Prostate gland (tissue), 2 donors: ENCODE results near the gene OR13J1.

Experiments
- POLR2A ChIP-seq: fragments of 450-650 bp; IDR thresholded peaks from one replicate; pipeline ENCODE4 v1.6.1; 2016; ENCODE audit warnings: antibody characterized with exemption, mild to moderate bottlenecking
- TF ChIP-seq, protein P1 (sequence below), 4 experiments: fragments of 200-600 bp in 2 of 4; fragments of 450-650 bp in 2 of 4; sonication (generic) in 2 of 4; IDR thresholded peaks; 1 replicate in 3 of 4; 2 replicates in 1 of 4; pipeline ENCODE4 v1.5.1; 2016 to 2019; ENCODE audit warnings: antibody characterized with exemption in 4 of 4, mild to moderate bottlenecking in 2 of 4, moderate library complexity in 2 of 4

DNA sequence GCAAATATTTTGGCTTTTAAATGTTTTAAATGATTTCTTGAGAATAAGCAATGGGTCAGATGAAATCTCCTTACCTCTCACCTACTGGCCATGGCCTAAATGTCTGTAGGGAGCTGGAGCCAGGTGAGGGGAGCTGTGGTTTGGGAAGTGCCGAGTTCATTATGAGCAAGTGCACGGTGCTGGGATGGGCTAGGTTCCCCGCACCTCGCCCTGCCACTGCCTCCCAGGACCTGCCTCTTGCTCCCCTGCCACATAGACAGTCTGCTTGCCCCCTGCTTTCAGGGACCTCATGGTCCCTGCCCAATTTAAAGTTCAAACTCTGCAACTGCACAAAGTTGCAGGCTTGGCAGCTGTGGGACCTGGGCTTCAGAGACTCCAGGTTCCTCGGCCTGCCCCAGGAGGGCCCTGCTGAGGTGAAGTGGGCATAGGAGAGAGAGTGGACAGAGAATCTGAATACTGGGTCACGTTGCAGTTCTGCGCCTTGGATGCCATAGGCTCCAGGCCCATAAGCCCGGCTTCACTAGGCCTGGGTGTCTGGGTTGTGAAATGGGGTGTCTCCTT, 5.4 kb downstream of the OR13J1 start:
- TF ChIP-seq, protein P1, sequence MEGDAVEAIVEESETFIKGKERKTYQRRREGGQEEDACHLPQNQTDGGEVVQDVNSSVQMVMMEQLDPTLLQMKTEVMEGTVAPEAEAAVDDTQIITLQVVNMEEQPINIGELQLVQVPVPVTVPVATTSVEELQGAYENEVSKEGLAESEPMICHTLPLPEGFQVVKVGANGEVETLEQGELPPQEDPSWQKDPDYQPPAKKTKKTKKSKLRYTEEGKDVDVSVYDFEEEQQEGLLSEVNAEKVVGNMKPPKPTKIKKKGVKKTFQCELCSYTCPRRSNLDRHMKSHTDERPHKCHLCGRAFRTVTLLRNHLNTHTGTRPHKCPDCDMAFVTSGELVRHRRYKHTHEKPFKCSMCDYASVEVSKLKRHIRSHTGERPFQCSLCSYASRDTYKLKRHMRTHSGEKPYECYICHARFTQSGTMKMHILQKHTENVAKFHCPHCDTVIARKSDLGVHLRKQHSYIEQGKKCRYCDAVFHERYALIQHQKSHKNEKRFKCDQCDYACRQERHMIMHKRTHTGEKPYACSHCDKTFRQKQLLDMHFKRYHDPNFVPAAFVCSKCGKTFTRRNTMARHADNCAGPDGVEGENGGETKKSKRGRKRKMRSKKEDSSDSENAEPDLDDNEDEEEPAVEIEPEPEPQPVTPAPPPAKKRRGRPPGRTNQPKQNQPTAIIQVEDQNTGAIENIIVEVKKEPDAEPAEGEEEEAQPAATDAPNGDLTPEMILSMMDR (IDR thresholded peaks at IDR 0.05): no peak
- no peak for TF ChIP-seq POLR2A
